H9 (cell line): ENCODE results near the gene CCT3. TPM values are rescaled to one million over a fixed set of nuclear protein-coding genes. Genes with fewer than 3 reads are reported as not detected.

Experiments used
- DNase-seq: peaks from one replicate; pipeline ENCODE4 v3.0.0-alpha.2; 2017
- H2AFZ ChIP-seq: one replicate; pipeline ENCODE4 v1.6.1; 2013; ENCODE audit warnings: mild to moderate bottlenecking, low read length, control low read depth, moderate library complexity
- H2AK5ac ChIP-seq: 2 replicates; pipeline ENCODE4 v1.6.1; 2013; ENCODE audit warnings: low read length, control low read depth, mixed read lengths; ENCODE audit not compliant: insufficient read length
- H2BK120ac ChIP-seq: one replicate; pipeline ENCODE4 v1.6.1; 2013; ENCODE audit warnings: low read depth, mild to moderate bottlenecking, low read length, control low read depth, inconsistent platforms; ENCODE audit not compliant: poor library complexity, severe bottlenecking
- H2BK12ac ChIP-seq: 2 replicates; pipeline ENCODE4 v1.6.1; 2013; ENCODE audit warnings: low read length, control low read depth, mixed read lengths, low read depth; ENCODE audit not compliant: insufficient read length
- H2BK15ac ChIP-seq: 2 replicates; pipeline ENCODE4 v1.6.1; 2013; ENCODE audit warnings: low read depth, low read length, control low read depth
- H2BK20ac ChIP-seq: one replicate; pipeline ENCODE4 v1.6.1; 2013; ENCODE audit warnings: low read depth, mild to moderate bottlenecking, low read length, control low read depth, inconsistent platforms; ENCODE audit not compliant: poor library complexity, severe bottlenecking
- H2BK5ac ChIP-seq: 2 replicates; pipeline ENCODE4 v1.6.1; 2013; ENCODE audit warnings: low read length, control low read depth, mixed read lengths; ENCODE audit not compliant: insufficient read length
- H3K14ac ChIP-seq: 2 replicates; pipeline ENCODE4 v1.6.1; 2013; ENCODE audit warnings: low read length, control low read depth; ENCODE audit not compliant: insufficient read depth
- H3K18ac ChIP-seq: 2 replicates; pipeline ENCODE4 v1.6.1; 2013; ENCODE audit warnings: low read depth, mild to moderate bottlenecking, mixed read lengths, low read length, control low read depth; ENCODE audit not compliant: insufficient read length
- H3K23ac ChIP-seq: 2 replicates; pipeline ENCODE4 v1.6.1; 2013; ENCODE audit warnings: low read length, control low read depth, mixed read lengths, low read depth; ENCODE audit not compliant: insufficient read length
- H3K23me2 ChIP-seq: 2 replicates; pipeline ENCODE4 v1.6.1; 2013; ENCODE audit warnings: low read depth, mild to moderate bottlenecking, mixed read lengths, low read length, control low read depth; ENCODE audit not compliant: insufficient read length, poor library complexity, severe bottlenecking
- H3K27ac ChIP-seq: 2 replicates; pipeline ENCODE4 v1.5.1; 2013; ENCODE audit warnings: low read length, control low read depth, mixed read lengths, low read depth; ENCODE audit not compliant: insufficient read length
- H3K27me3 ChIP-seq: 2 replicates; pipeline ENCODE4 v1.6.1; 2013; ENCODE audit warnings: low read length, control low read depth, inconsistent platforms; ENCODE audit not compliant: insufficient read depth
- H3K4ac ChIP-seq: 2 replicates; pipeline ENCODE4 v1.6.1; 2013; ENCODE audit warnings: low read depth, mild to moderate bottlenecking, control low read depth, inconsistent platforms, low read length, moderate library complexity
- H3K4me1 ChIP-seq: 2 replicates; pipeline ENCODE4 v1.6.1; 2013; ENCODE audit warnings: low read length, control low read depth, inconsistent platforms; ENCODE audit not compliant: insufficient read depth
- H3K4me2 ChIP-seq: 2 replicates; pipeline ENCODE4 v1.6.1; 2013; ENCODE audit warnings: low read length, control low read depth, mixed read lengths; ENCODE audit not compliant: insufficient read length, insufficient read depth
- H3K56ac ChIP-seq: 2 replicates; pipeline ENCODE4 v1.6.1; 2013; ENCODE audit warnings: low read depth, mild to moderate bottlenecking, mixed read lengths, low read length, control low read depth; ENCODE audit not compliant: insufficient read length
- H3K79me1 ChIP-seq: 2 replicates; pipeline ENCODE4 v1.6.1; 2013; ENCODE audit warnings: low read depth, mild to moderate bottlenecking, moderate library complexity, low read length, control low read depth, inconsistent platforms; ENCODE audit not compliant: insufficient read depth, poor library complexity, severe bottlenecking
- H3K79me2 ChIP-seq: 2 replicates; pipeline ENCODE4 v1.6.1; 2013; ENCODE audit warnings: low read length, control low read depth, inconsistent platforms; ENCODE audit not compliant: insufficient read depth
- H3K9ac ChIP-seq: 2 replicates; pipeline ENCODE4 v1.6.1; 2013; ENCODE audit warnings: low read length, control low read depth, mixed read lengths; ENCODE audit not compliant: insufficient read length; ENCODE audit errors: extremely low read depth
- H3K9me3 ChIP-seq: one replicate; pipeline ENCODE4 v1.6.1; 2013; ENCODE audit warnings: low read depth, low read length, inconsistent platforms; ENCODE audit not compliant: control insufficient read depth
- H3T11ph ChIP-seq: one replicate; pipeline ENCODE4 v1.6.1; 2013; ENCODE audit warnings: mild to moderate bottlenecking, low read length, control low read depth, inconsistent platforms
- H4K20me1 ChIP-seq: one replicate; pipeline ENCODE4 v1.6.1; 2013; ENCODE audit not compliant: control insufficient read depth, insufficient read length, insufficient read depth
- H4K5ac ChIP-seq: 2 replicates; pipeline ENCODE4 v1.6.1; 2013; ENCODE audit warnings: low read depth, mild to moderate bottlenecking, mixed read lengths, low read length, control low read depth; ENCODE audit not compliant: insufficient read length
- H4K8ac ChIP-seq: replicated peaks from 2 replicates; pipeline ENCODE4 v1.6.1; 2013; ENCODE audit warnings: low read length, control low read depth, mixed read lengths, low read depth; ENCODE audit not compliant: insufficient read length
- H4K91ac ChIP-seq: 2 replicates; pipeline ENCODE4 v1.6.1; 2013; ENCODE audit warnings: low read depth, mild to moderate bottlenecking, moderate library complexity, mixed read lengths, low read length, control low read depth; ENCODE audit not compliant: insufficient read length
- H3K27ac Mint-ChIP-seq, 3 experiments: 2 replicates in 2 of 3; 3 replicates in 1 of 3; pipeline ENCODE4 v1.8.0; 2020 to 2021; ENCODE audit warnings: mixed read lengths in 3 of 3, mild to moderate bottlenecking in 1 of 3, moderate library complexity in 1 of 3
- H3K27me3 Mint-ChIP-seq: 2 replicates; pipeline ENCODE4 v1.8.0; 2021; ENCODE audit warnings: low read depth, mild to moderate bottlenecking, moderate library complexity, mixed read lengths
- H3K36me3 Mint-ChIP-seq, 3 experiments: 2 replicates in 2 of 3; 3 replicates in 1 of 3; pipeline ENCODE4 v1.8.0; 2020 to 2021; ENCODE audit warnings: low read depth in 3 of 3, mixed read lengths in 3 of 3; ENCODE audit not compliant: insufficient read depth in 1 of 3
- H3K4me1 Mint-ChIP-seq, 2 experiments: 2 replicates each; pipeline ENCODE4 v1.8.0; 2020; ENCODE audit warnings: mixed read lengths in 2 of 2
- H3K4me3 Mint-ChIP-seq, 2 experiments: 2 replicates in 1 of 2; 3 replicates in 1 of 2; pipeline ENCODE4 v1.8.0; 2020 to 2021; ENCODE audit warnings: mild to moderate bottlenecking in 2 of 2, mixed read lengths in 2 of 2, moderate library complexity in 1 of 2
- H3K9me3 Mint-ChIP-seq, 2 experiments: 2 replicates in 1 of 2; 3 replicates in 1 of 2; pipeline ENCODE4 v1.8.0; 2020; ENCODE audit warnings: mild to moderate bottlenecking in 2 of 2, mixed read lengths in 2 of 2, moderate library complexity in 1 of 2
- CTCF ChIP-seq: fragments of 200-600 bp; sonication (generic); conservative IDR thresholded peaks from 3 replicates; pipeline ENCODE4 v1.8.0; 2021; ENCODE audit warnings: antibody characterized with exemption, mild to moderate bottlenecking
- whole genome bisulfite sequencing: extraction: QIAGEN DNeasy Blood & Tissue Kit; methylation state at CpG from one replicate; pipeline ENCODE4 v1.1.7; 2013; ENCODE audit warnings: missing lambda C conversion rate, low lambda C conversion rate, mixed read lengths; ENCODE audit not compliant: insufficient read length; ENCODE audit errors: extremely low coverage; 5-methylcytosine and 5-hydroxymethylcytosine counted together
- total RNA-seq: library from RNA; stranded (reverse); gene quantifications from 2 replicates; pipeline ENCODE4 v1.2.1, GENCODE V29; 2021

The CCT3 gene
- total RNA-seq, 1 experiment from 2014 or later, result 524 TPM

GRCh38 chr1:156384658-156385057 is 46.6 kb upstream of the CCT3 start:
- Histone ChIP-seq H2BK12ac (no peak overlapping the region), H4K91ac (no peak overlapping the region), H3K4me1 (no peaks in the 10 kb centered on the region; the same call in 1 of the 2 replicates), H3K56ac (no peak overlapping the region), H3K9me3 (no peaks in the 10 kb centered on the region), H3K4ac (no peak overlapping the region), H2BK5ac (no peak overlapping the region), H3K79me1 (no peaks in the 10 kb centered on the region), H3T11ph (no peak overlapping the region), H4K8ac (no peak overlapping the region), H2BK20ac (no peak overlapping the region), H3K27me3 (peaks cover 4% of the 10 kb centered on the region; the same call in 1 of the 2 replicates), H3K4me2 (no peak overlapping the region), H3K9ac (no peak overlapping the region), H3K14ac (no peak overlapping the region), H2BK120ac (no peak overlapping the region), H3K18ac (no peak overlapping the region), H3K79me2 (no peaks in the 10 kb centered on the region), H3K27ac (no peak overlapping the region), H3K23me2 (peaks cover 6% of the 10 kb centered on the region), H4K5ac (no peak overlapping the region), H3K23ac (no peak overlapping the region), H4K20me1 (no peaks in the 10 kb centered on the region), H2AK5ac (no peak overlapping the region), H2AFZ (no peak overlapping the region), H2BK15ac (no peak overlapping the region)
- WGBS, result no CpG with 5 or more reads among the region's 5 CpGs
- Mint-ChIP-seq H3K36me3 (no peaks in the 10 kb centered on the region; a peak in 1 of 7 replicates), H3K27ac (peak overlapping the region in 1 of 3 experiments; percentile 41; a peak in 1 of 7 replicates), H3K27me3 (peaks cover 42% of the 10 kb centered on the region), H3K4me1 (peaks cover 24 to 30% of the 10 kb centered on the region in 2 experiments), H3K4me3 (no peak overlapping the region), H3K9me3 (no peaks in the 10 kb centered on the region)
- no peak for TF ChIP-seq CTCF
- no peak for DNase-seq
